SU-DHL-6 (cell line): ENCODE results near the gene EMILIN2.
"Not testable (repeated sequence)": the region's sequence is repeated elsewhere in the genome, so short reads cannot be mapped to it uniquely, and the experiment has no call there.

Experiments used
- H2AFZ ChIP-seq: fragments of 200-600 bp; sonication (generic); 2 replicates; pipeline ENCODE4 v1.6.1; 2014; ENCODE audit warnings: low read depth, mild to moderate bottlenecking, moderate library complexity, mixed read lengths, antibody characterized with exemption, low read length; ENCODE audit not compliant: severe bottlenecking
- H3F3A ChIP-seq: fragments of 200-600 bp; shearing (Covaris generic); 2 replicates; pipeline ENCODE4 v1.6.0; 2016; ENCODE audit warnings: antibody characterized with exemption, mild to moderate bottlenecking; ENCODE audit not compliant: insufficient read depth
- H3K27ac ChIP-seq: fragments of 200-600 bp; sonication (generic); 2 replicates; pipeline ENCODE4 v1.5.1; 2016; ENCODE audit warnings: low read depth, mild to moderate bottlenecking, low read length, moderate library complexity, mixed read lengths
- H3K27me3 ChIP-seq: fragments of 200-600 bp; sonication (generic), shearing (Covaris generic); 2 replicates; pipeline ENCODE4 v1.6.0; 2014; ENCODE audit warnings: mild to moderate bottlenecking, low read length
- H3K36me3 ChIP-seq: fragments of 200-600 bp; sonication (generic); 2 replicates; pipeline ENCODE4 v1.6.1; 2014; ENCODE audit warnings: mild to moderate bottlenecking, low read length, mixed read lengths
- H3K4me2 ChIP-seq: fragments of 300-600, 200-600 bp; shearing (Covaris generic), sonication (generic); 2 replicates; pipeline ENCODE4 v1.6.0; 2014; ENCODE audit warnings: low read length, low read depth, mild to moderate bottlenecking; ENCODE audit not compliant: poor library complexity, severe bottlenecking
- H3K4me3 ChIP-seq: fragments of 200-600 bp; sonication (generic); 2 replicates; pipeline ENCODE4 v1.5.1; 2014; ENCODE audit warnings: antibody characterized with exemption, low read length, mild to moderate bottlenecking, mixed read lengths; ENCODE audit not compliant: insufficient read depth, poor library complexity, severe bottlenecking
- H3K79me2 ChIP-seq: fragments of 200-600 bp; sonication (generic); 2 replicates; pipeline ENCODE4 v1.6.1; 2014; ENCODE audit warnings: mild to moderate bottlenecking, low read length, moderate library complexity; ENCODE audit not compliant: insufficient read depth
- H3K9ac ChIP-seq: fragments of 200-600 bp; sonication (generic); 2 replicates; pipeline ENCODE4 v1.7.0; 2014; ENCODE audit warnings: mild to moderate bottlenecking, low read length
- H3K9me2 ChIP-seq: fragments of 200-600 bp; sonication (generic); replicated peaks from 2 replicates; pipeline ENCODE4 v1.6.1; 2014; ENCODE audit warnings: low read length; ENCODE audit not compliant: insufficient read depth
- H3K9me3 ChIP-seq: fragments of 200-600 bp; sonication (generic); 2 replicates; pipeline ENCODE4 v1.6.1; 2014; ENCODE audit warnings: low read length, mixed read lengths; ENCODE audit not compliant: insufficient read depth
- H4K20me1 ChIP-seq: fragments of 200-600 bp; sonication (generic); 2 replicates; pipeline ENCODE4 v1.6.1; 2014; ENCODE audit warnings: low read depth, mild to moderate bottlenecking, antibody characterized with exemption, low read length, moderate library complexity, mixed read lengths
- EZH2phosphoT487 ChIP-seq: fragments of 200-600 bp; sonication (generic), shearing (Covaris generic); conservative IDR thresholded peaks from 2 replicates; pipeline ENCODE4 v1.6.1; 2018; ENCODE audit warnings: mild to moderate bottlenecking, antibody characterized with exemption, low read length, moderate library complexity, mixed read lengths
- TF ChIP-seq, protein P1 (sequence below): fragments of 200-600 bp; sonication (generic); IDR thresholded peaks from one replicate; pipeline ENCODE4 v1.5.1; 2017; ENCODE audit warnings: antibody characterized with exemption, mild to moderate bottlenecking, low read length, moderate library complexity; ENCODE audit not compliant: insufficient read depth, poor library complexity, severe bottlenecking

EMILIN2 gene

GRCh38 chr18:2805970-2806943 is 40.5 kb upstream of the EMILIN2 start:
- Histone ChIP-seq H3K9me3 (no peaks in the 10 kb centered on the region), H3K4me3 (no peak overlapping the region), H3K4me2 (no peak overlapping the region), H3K27me3 (no peaks in the 10 kb centered on the region), H2AFZ (no peak overlapping the region), H4K20me1 (0 out of 2 replicates have a peak, but pooled peaks cover 3% of the 10 kb centered on the region), H3K27ac (no peak overlapping the region), H3K9me2 (no peaks in the 10 kb centered on the region), H3K79me2 (no peaks in the 10 kb centered on the region), H3F3A (peaks cover 14% of the 10 kb centered on the region; the same call in 1 of the 2 replicates), H3K36me3 (peaks cover 21% of the 10 kb centered on the region; the same call in 1 of the 2 replicates), H3K9ac (no peak overlapping the region)
- TF ChIP-seq EZH2phosphoT487 = no peak
- TF ChIP-seq, protein P1, sequence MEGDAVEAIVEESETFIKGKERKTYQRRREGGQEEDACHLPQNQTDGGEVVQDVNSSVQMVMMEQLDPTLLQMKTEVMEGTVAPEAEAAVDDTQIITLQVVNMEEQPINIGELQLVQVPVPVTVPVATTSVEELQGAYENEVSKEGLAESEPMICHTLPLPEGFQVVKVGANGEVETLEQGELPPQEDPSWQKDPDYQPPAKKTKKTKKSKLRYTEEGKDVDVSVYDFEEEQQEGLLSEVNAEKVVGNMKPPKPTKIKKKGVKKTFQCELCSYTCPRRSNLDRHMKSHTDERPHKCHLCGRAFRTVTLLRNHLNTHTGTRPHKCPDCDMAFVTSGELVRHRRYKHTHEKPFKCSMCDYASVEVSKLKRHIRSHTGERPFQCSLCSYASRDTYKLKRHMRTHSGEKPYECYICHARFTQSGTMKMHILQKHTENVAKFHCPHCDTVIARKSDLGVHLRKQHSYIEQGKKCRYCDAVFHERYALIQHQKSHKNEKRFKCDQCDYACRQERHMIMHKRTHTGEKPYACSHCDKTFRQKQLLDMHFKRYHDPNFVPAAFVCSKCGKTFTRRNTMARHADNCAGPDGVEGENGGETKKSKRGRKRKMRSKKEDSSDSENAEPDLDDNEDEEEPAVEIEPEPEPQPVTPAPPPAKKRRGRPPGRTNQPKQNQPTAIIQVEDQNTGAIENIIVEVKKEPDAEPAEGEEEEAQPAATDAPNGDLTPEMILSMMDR = no peak

- H3K4me2 ChIP-seq, H3K9me3 ChIP-seq, H4K20me1 ChIP-seq, H3F3A ChIP-seq, H2AFZ ChIP-seq, H3K9me2 ChIP-seq, H3K27me3 ChIP-seq, H3K79me2 ChIP-seq, H3K9ac ChIP-seq, H3K4me3 ChIP-seq, H3K36me3 ChIP-seq, H3K27ac ChIP-seq: not testable (repeated sequence)
Measured at GRCh38 chr18:2808640-2809039, 38.2 kb upstream of the EMILIN2 start.

- H2AFZ ChIP-seq, H3K9me3 ChIP-seq, H3K36me3 ChIP-seq, H3K4me3 ChIP-seq, H3K27me3 ChIP-seq, H3K4me2 ChIP-seq, H3K9ac ChIP-seq, H3K27ac ChIP-seq, H3F3A ChIP-seq, H4K20me1 ChIP-seq, H3K79me2 ChIP-seq, H3K9me2 ChIP-seq: not testable (repeated sequence)
Measured at GRCh38 chr18:2809666-2810183, 37.1 kb upstream of the EMILIN2 start.

GRCh38 chr18:2811416-2811815 is 35.4 kb upstream of the EMILIN2 start:
- Histone ChIP-seq H3K4me3 (no peak overlapping the region), H3K9me2 (no peaks in the 10 kb centered on the region), H3K4me2 (no peak overlapping the region), H3K27ac (no peak overlapping the region), H3K9ac (no peak overlapping the region), H3K79me2 (no peaks in the 10 kb centered on the region), H3K9me3 (no peaks in the 10 kb centered on the region), H3F3A (no peaks in the 10 kb centered on the region), H3K36me3 (no peaks in the 10 kb centered on the region), H2AFZ (no peak overlapping the region), H3K27me3 (no peaks in the 10 kb centered on the region), H4K20me1 (no peaks in the 10 kb centered on the region)
- TF ChIP-seq, protein P1 = no peak
- no peak for TF ChIP-seq EZH2phosphoT487
